Panc1 (cell line): ENCODE data around the gene GPC3. TPM values are rescaled to one million over a fixed set of nuclear protein-coding genes. Genes with fewer than 3 reads are reported as not detected.

Experiments used
- ATAC-seq: fragments of 200-7000 bp; cut with Tn5 transposase; 2 replicates; pipeline ENCODE4 v1.9.1; 2020; ENCODE audit warnings: mild to moderate bottlenecking, moderate library complexity
- BruUV-seq: library from RNA; stranded (reverse); fragments of 400-500 nt; replicated peaks from 2 replicates; lab custom pipeline; 2021; lab: Mats Ljungman, UMichigan
- CTCF ChIA-PET: fragments of 300-600 bp; sonication (Branson Sonifier 250); formaldehyde crosslinking; loops from one replicate; lab custom pipeline; 2022; ENCODE audit warnings: antibody characterized with exemption; lab: Charles Lee
- POLR2A ChIA-PET: fragments of 300-600 bp; sonication (Branson Sonifier 250); formaldehyde crosslinking; loops from one replicate; lab custom pipeline; 2022; ENCODE audit warnings: antibody characterized with exemption; lab: Charles Lee
- DNase-seq: peaks from one replicate; pipeline ENCODE4 v3.0.0-alpha.2; 2010; ENCODE audit warnings: low read depth, low spot score
- H3K27ac ChIP-seq: 2 replicates; pipeline ENCODE4 v1.5.1; 2011; ENCODE audit warnings: mild to moderate bottlenecking, low read length, inconsistent platforms
- H3K27me3 ChIP-seq: fragments of 200-500 bp; sonication (Bioruptor generic); 2 replicates; pipeline ENCODE4 v1.6.0; 2014; ENCODE audit warnings: low read length, inconsistent platforms; ENCODE audit not compliant: control insufficient read depth, insufficient read depth
- H3K36me3 ChIP-seq: fragments of 200-500 bp; sonication (Bioruptor generic); 2 replicates; pipeline ENCODE4 v1.5.1; 2014; ENCODE audit warnings: inconsistent platforms, mild to moderate bottlenecking, low read length, moderate library complexity; ENCODE audit not compliant: control insufficient read depth, insufficient read depth
- H3K4me1 ChIP-seq: 2 replicates; pipeline ENCODE4 v1.5.1; 2011; ENCODE audit warnings: inconsistent platforms, mild to moderate bottlenecking, low read length, moderate library complexity; ENCODE audit not compliant: control insufficient read depth, insufficient read depth
- H3K4me3 ChIP-seq, 2 experiments: 2 replicates each; pipeline ENCODE4 v1.5.1; 2011 to 2012; ENCODE audit warnings: low read depth in 2 of 2, low read length in 2 of 2, mild to moderate bottlenecking in 2 of 2, inconsistent platforms in 1 of 2, moderate library complexity in 1 of 2
- H3K9me3 ChIP-seq: fragments of 200-500 bp; sonication (Bioruptor generic); 2 replicates; pipeline ENCODE4 v1.5.1; 2014; ENCODE audit warnings: low read depth, mild to moderate bottlenecking, inconsistent platforms, low read length, moderate library complexity; ENCODE audit not compliant: control insufficient read depth, insufficient read depth
- CTCF ChIP-seq: fragments of 450-650 bp; IDR thresholded peaks from 2 replicates; pipeline ENCODE4 v1.5.1; 2017; ENCODE audit warnings: mild to moderate bottlenecking
- POLR2AphosphoS5 ChIP-seq: IDR thresholded peaks from 2 replicates; pipeline ENCODE4 v1.6.1; 2012; ENCODE audit warnings: mild to moderate bottlenecking, low read depth, low read length, moderate library complexity
- SIN3A ChIP-seq: IDR thresholded peaks from 2 replicates; pipeline ENCODE4 v1.6.1; 2012; ENCODE audit warnings: low read depth, mild to moderate bottlenecking, low read length, moderate library complexity, borderline replicate concordance; ENCODE audit not compliant: insufficient read depth
- TCF7L2 ChIP-seq: IDR thresholded peaks from 2 replicates; pipeline ENCODE4 v1.6.1; 2011; ENCODE audit warnings: mild to moderate bottlenecking, low read depth, low read length, inconsistent platforms
- in situ Hi-C: cut with HindIII; loops from 2 replicates; pipeline ENCODE4 v1.10.0; 2016; ENCODE audit warnings: low sequenced_read_pairs, low pct_unique_long_range_greater_than_20kb
- intact Hi-C: fragments of 100-400 bp; cut with micrococcal nuclease; formaldehyde crosslinking; loops from one replicate; pipeline ENCODE4 v1.10.0; 2022; ENCODE audit not compliant: unreplicated experiment
- total RNA-seq: library from RNA; stranded (reverse); gene quantifications from one replicate; pipeline ENCODE4 v1.2.1, GENCODE V29; 2021; ENCODE audit not compliant: unreplicated experiment
- TF ChIP-seq, protein P1 (sequence below), 2 experiments: IDR thresholded peaks; 2 replicates each; pipeline ENCODE4 v1.6.1; 2011 to 2012; ENCODE audit warnings: low read depth in 2 of 2, control low read depth in 1 of 2, low read length in 1 of 2, mild to moderate bottlenecking in 1 of 2, moderate library complexity in 1 of 2; ENCODE audit not compliant: insufficient read depth in 1 of 2

GPC3 gene
- total RNA-seq, 1 experiment from 2014 or later, result 0.95 TPM

- ChIA-PET CTCF (no interaction called here), POLR2A (no interaction called here)
- Histone ChIP-seq H3K4me3 (no peak overlapping the region), H3K27ac (no peak overlapping the region), H3K4me1 (no peaks in the 10 kb centered on the region), H3K27me3 (peaks cover 6% of the 10 kb centered on the region; the same call in 1 of the 2 replicates), H3K9me3 (no peaks in the 10 kb centered on the region), H3K36me3 (no peaks in the 10 kb centered on the region)
- intact Hi-C loops (no loop called here), in situ Hi-C loops (no loop called here)
- ATAC-seq, result no peak
- TF ChIP-seq CTCF (no peak), SIN3A (no peak), TCF7L2 (no peak)
- TF ChIP-seq, protein P1, sequence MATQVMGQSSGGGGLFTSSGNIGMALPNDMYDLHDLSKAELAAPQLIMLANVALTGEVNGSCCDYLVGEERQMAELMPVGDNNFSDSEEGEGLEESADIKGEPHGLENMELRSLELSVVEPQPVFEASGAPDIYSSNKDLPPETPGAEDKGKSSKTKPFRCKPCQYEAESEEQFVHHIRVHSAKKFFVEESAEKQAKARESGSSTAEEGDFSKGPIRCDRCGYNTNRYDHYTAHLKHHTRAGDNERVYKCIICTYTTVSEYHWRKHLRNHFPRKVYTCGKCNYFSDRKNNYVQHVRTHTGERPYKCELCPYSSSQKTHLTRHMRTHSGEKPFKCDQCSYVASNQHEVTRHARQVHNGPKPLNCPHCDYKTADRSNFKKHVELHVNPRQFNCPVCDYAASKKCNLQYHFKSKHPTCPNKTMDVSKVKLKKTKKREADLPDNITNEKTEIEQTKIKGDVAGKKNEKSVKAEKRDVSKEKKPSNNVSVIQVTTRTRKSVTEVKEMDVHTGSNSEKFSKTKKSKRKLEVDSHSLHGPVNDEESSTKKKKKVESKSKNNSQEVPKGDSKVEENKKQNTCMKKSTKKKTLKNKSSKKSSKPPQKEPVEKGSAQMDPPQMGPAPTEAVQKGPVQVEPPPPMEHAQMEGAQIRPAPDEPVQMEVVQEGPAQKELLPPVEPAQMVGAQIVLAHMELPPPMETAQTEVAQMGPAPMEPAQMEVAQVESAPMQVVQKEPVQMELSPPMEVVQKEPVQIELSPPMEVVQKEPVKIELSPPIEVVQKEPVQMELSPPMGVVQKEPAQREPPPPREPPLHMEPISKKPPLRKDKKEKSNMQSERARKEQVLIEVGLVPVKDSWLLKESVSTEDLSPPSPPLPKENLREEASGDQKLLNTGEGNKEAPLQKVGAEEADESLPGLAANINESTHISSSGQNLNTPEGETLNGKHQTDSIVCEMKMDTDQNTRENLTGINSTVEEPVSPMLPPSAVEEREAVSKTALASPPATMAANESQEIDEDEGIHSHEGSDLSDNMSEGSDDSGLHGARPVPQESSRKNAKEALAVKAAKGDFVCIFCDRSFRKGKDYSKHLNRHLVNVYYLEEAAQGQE (IDR thresholded peaks at IDR 0.05; ENCODE audit: insufficient read depth in 1 of 2, low read depth in 2 of 2, low read length in 1 of 2), result no peak
- no TSS peak for BruUV-seq
- no peak for DNase-seq
Measured at GRCh38 chrX:133953078-133953477, 32.3 kb downstream of the GPC3 start.

GRCh38 chrX:133951098-133951497 lies 34.3 kb downstream of the GPC3 start:
- ATAC-seq (no peak), DNase-seq (no peak)
- Histone ChIP-seq H3K27ac (no peak overlapping the region), H3K36me3 (no peaks in the 10 kb centered on the region), H3K4me3 (no peak overlapping the region), H3K27me3 (peaks cover 4% of the 10 kb centered on the region), H3K9me3 (no peaks in the 10 kb centered on the region), H3K4me1 (no peaks in the 10 kb centered on the region)
- intact Hi-C loops, result no loop called here
- no TSS peak for BruUV-seq
- in situ Hi-C loops, result no loop called here
- no peak for TF ChIP-seq TCF7L2
- TF ChIP-seq, protein P1 (IDR thresholded peaks at IDR 0.05; ENCODE audit: insufficient read depth in 1 of 2, low read depth in 2 of 2, low read length in 1 of 2), result no peak
- no peak for TF ChIP-seq CTCF
- TF ChIP-seq POLR2AphosphoS5, result no peak
- TF ChIP-seq SIN3A, result no peak
- POLR2A ChIA-PET, result no interaction called here
- CTCF ChIA-PET, result no interaction called here
